ENCODE measurements around the gene MAVS.

DNA sequence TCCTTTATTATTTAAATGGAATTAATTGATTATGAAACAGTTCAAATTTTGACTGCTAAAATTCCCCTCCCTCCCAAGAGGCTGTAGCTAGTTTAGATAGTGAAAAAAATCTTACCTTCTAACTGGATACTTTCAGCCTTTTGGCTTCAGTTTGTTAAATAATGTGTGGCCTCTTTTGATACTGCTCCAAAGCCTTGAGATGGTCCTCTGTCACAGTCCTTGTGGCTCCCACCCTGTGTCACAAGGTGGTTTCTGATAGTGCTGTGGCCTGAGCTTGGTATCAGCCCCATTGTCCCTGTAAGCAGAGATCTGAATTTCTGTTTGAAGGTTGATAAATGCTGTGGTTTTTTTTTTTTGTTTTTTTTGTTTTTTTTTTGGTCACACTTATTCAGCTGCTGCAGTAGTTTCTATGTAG lies 63.3 kb downstream of the MAVS start:
- TF ChIP-seq CTCF (conservative IDR thresholded peaks at IDR 0.05; ENCODE audit: low read depth, low read length): no peak
- no peak for TF ChIP-seq EZH2 (IDR thresholded peaks at IDR 0.05; ENCODE audit: low read length, unreplicated experiment)
- TF ChIP-seq EZH2phosphoT487 (IDR thresholded peaks at IDR 0.05; ENCODE audit: borderline replicate concordance, low read length): no peak
